ENCODE results near the gene CAMK2D.
A peak's percentile ranks its signal among the peaks of the same experiment; 100 is the strongest.

Gene CAMK2D

GRCh38 chr4:113677325-113677724 lies 84.2 kb downstream of the CAMK2D start:
- DNase-seq = no peak

- no peak for DNase-seq
Measured at GRCh38 chr4:113675731-113676697, 85.5 kb downstream of the CAMK2D start.

GRCh38 chr4:113674733-113675132 lies 86.8 kb downstream of the CAMK2D start:
- DNase-seq = no peak

GRCh38 chr4:113674251-113674650 lies 87.3 kb downstream of the CAMK2D start:
- DNase-seq = no peak

GRCh38 chr4:113673450-113673849 lies 88.1 kb downstream of the CAMK2D start:
- no peak for DNase-seq

GRCh38 chr4:113666386-113667114 lies 95.0 kb downstream of the CAMK2D start:
- DNase-seq = no peak

GRCh38 chr4:113665036-113665435 lies 96.5 kb downstream of the CAMK2D start:
- DNase-seq = no peak

GRCh38 chr4:113662581-113662980 lies 99.0 kb downstream of the CAMK2D start:
- no peak for DNase-seq

GRCh38 chr4:113659127-113659526 lies 102.4 kb downstream of the CAMK2D start:
- no peak for DNase-seq

GRCh38 chr4:113657586-113658233 lies 103.8 kb downstream of the CAMK2D start:
- no peak for DNase-seq

GRCh38 chr4:113653871-113654270 lies 107.7 kb downstream of the CAMK2D start:
- no peak for DNase-seq

- DNase-seq = no peak
Measured at GRCh38 chr4:113646442-113646822, 115.1 kb downstream of the CAMK2D start.

- DNase-seq = no peak
Measured at GRCh38 chr4:113645771-113646441, 115.6 kb downstream of the CAMK2D start.

GRCh38 chr4:113645288-113645687 lies 116.2 kb downstream of the CAMK2D start:
- DNase-seq = no peak

GRCh38 chr4:113644398-113644797 lies 117.1 kb downstream of the CAMK2D start:
- no peak for DNase-seq

GRCh38 chr4:113643505-113643904 lies 118.0 kb downstream of the CAMK2D start:
- no peak for DNase-seq

GRCh38 chr4:113641025-113641431 lies 120.5 kb downstream of the CAMK2D start:
- DNase-seq = no peak

- no peak for DNase-seq
Measured at GRCh38 chr4:113639326-113639725, 122.2 kb downstream of the CAMK2D start.

GRCh38 chr4:113638562-113638832 lies 123.0 kb downstream of the CAMK2D start:
- DNase-seq = no peak

GRCh38 chr4:113637823-113638561 lies 123.5 kb downstream of the CAMK2D start:
- DNase-seq = no peak

GRCh38 chr4:113637363-113637762 lies 124.2 kb downstream of the CAMK2D start:
- no peak for DNase-seq

GRCh38 chr4:113636877-113637276 lies 124.7 kb downstream of the CAMK2D start:
- peak; percentile 13 for DNase-seq
